Keratinocyte (primary cell): ENCODE measurements around the gene RHOC.

Source experiments
- EZH2 ChIP-seq: IDR thresholded peaks from one replicate; pipeline ENCODE4 v1.6.1; 2012; ENCODE audit warnings: inconsistent platforms, mild to moderate bottlenecking, low read length, moderate library complexity
- TF ChIP-seq, protein P1 (sequence below), 3 experiments: IDR thresholded peaks in 1 of 3; conservative IDR thresholded peaks in 1 of 3; optimal IDR thresholded peaks in 1 of 3; 2 replicates in 2 of 3; 3 replicates in 1 of 3; pipeline versions ENCODE3 to v1.5.1; 2011; ENCODE audit warnings: low read length in 3 of 3, mild to moderate bottlenecking in 3 of 3, moderate library complexity in 2 of 3, control low read depth in 1 of 3, inconsistent platforms in 1 of 3; ENCODE audit not compliant: insufficient read depth in 2 of 3; ENCODE audit errors: extremely low read depth in 1 of 3

- TF ChIP-seq, protein P1, sequence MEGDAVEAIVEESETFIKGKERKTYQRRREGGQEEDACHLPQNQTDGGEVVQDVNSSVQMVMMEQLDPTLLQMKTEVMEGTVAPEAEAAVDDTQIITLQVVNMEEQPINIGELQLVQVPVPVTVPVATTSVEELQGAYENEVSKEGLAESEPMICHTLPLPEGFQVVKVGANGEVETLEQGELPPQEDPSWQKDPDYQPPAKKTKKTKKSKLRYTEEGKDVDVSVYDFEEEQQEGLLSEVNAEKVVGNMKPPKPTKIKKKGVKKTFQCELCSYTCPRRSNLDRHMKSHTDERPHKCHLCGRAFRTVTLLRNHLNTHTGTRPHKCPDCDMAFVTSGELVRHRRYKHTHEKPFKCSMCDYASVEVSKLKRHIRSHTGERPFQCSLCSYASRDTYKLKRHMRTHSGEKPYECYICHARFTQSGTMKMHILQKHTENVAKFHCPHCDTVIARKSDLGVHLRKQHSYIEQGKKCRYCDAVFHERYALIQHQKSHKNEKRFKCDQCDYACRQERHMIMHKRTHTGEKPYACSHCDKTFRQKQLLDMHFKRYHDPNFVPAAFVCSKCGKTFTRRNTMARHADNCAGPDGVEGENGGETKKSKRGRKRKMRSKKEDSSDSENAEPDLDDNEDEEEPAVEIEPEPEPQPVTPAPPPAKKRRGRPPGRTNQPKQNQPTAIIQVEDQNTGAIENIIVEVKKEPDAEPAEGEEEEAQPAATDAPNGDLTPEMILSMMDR (optimal IDR thresholded peaks at IDR 0.05 in 1 of 3, IDR thresholded peaks at IDR 0.05 in 1 of 3, conservative IDR thresholded peaks at IDR 0.05 in 1 of 3; ENCODE audit: extremely low read depth in 1 of 3, insufficient read depth in 2 of 3, low read length in 3 of 3) = no peak
- no peak for TF ChIP-seq EZH2
Measured at GRCh38 chr1:112710159-112710558, 3.2 kb upstream of the RHOC start.
